ENCODE data around the gene TRMT2A.
A peak's percentile ranks its signal among the peaks of the same experiment; 100 is the strongest.
"Not testable (repeated sequence)": the region's sequence is repeated elsewhere in the genome, so short reads cannot be mapped to it uniquely, and the experiment has no call there.

The TRMT2A gene

DNA sequence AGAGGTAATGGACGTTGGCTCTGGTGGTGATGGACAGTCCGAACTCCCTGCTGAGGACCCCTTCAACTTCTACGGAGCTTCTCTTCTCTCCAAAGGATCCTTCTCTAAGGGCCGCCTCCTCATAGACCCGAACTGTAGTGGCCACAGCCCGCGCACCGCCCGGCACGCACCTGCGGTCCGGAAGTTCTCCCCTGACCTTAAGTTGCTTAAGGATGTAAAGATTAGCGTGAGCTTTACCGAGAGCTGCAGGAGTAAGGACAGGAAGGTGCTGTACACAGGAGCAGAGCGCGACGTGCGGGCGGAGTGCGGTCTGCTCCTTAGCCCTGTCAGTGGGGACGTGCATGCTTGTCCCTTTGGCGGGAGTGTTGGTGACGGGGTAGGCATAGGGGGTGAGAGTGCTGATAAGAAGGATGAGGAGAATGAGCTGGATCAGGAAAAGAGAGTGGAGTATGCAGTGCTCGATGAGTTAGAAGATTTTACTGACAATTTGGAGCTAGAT, 30.9 kb downstream of the TRMT2A start:
- DNase-seq (ENCODE audit: low read depth in 2 of 2): no peak

- DNase-seq (ENCODE audit: low read depth in 2 of 2): no peak
Observed at GRCh38 chr22:20085651-20086050, 31.4 kb downstream of the TRMT2A start.

GRCh38 chr22:20084547-20085413, 32.2 kb downstream of the TRMT2A start:
- no peak for DNase-seq (ENCODE audit: low read depth in 2 of 2)

DNA sequence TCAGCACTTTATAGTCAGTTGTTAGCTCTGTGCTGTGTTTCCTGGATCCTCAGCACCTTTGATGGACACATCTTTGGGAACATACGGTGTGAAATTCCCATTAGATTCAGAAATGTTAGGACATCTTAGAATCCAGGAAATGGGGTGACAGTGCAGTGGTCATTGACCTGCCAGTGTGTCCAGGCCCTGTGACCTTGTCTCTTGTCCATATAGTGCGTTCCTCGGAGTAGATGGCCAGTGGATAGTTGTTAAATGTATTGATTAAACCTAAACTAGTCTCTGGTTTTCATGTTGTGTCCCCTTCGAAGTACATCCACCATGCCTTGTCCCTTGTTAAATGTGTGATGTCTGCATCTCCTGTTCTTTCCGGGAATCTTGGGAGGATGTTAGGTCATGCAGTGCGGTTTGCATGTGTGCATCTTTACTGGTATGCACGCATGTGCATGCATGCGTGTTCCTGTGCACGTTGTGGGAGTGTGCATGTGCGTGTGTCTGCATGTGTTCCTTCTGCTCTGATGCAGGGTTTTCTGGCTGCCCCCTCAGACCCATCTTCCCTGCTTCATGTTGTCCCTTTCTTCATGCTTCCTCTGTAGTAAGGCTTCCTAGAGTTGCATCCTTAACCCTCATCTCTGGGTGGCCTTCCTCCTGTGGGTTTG, 33.0 kb downstream of the TRMT2A start:
- DNase-seq (ENCODE audit: low read depth in 2 of 2): no peak

GRCh38 chr22:20083157-20083890, 33.7 kb downstream of the TRMT2A start:
- DNase-seq (ENCODE audit: low read depth in 2 of 2): no peak

DNA sequence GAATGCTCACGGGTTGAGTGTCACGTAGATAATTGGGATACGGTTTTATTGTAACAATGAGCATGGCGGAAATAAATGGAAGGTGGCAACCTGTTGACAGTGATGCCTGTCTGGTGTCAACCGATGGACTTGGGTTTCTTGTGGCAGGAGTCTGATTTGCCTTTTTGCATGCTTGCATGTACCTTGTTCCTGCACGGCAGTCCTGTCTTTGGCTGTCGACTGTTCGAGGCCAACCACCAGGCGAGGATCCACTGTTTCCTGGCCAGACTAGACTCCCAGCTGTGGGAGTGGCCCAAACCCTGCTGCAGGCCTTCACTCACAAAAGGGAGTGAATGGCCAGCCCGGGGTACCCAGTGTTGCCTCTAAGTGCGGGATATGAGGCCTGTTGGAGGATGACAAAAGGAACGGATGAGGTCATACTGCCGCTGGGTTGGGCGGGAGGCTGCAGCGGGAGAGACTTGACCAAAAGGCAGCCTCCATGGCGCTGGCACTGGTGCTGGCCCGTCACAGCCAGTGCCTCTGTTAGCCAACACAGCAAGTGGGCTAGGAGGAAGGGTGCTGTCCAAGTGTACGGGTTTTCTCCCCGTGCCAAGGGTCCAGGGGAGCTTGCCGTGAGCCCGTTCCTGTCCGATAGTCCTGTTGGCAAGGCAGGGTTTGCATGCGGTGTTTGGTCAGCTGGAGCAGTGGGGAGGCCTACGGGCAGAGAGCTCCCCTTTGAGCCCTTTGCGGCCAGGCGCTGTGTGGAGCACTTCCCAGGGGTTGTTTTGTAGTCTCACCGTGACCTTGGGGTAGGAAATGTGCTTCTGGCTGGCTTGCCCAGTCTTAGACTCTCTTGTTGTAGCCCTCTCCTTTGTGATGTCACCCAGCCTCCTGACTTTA, 36.0 kb downstream of the TRMT2A start:
- DNase-seq (ENCODE audit: low read depth in 2 of 2): no peak

GRCh38 chr22:20080445-20080775, 36.6 kb downstream of the TRMT2A start:
- DNase-seq (ENCODE audit: low read depth in 2 of 2): peak; percentile 40 to 52

- peak; percentile 38 to 47 for DNase-seq (ENCODE audit: low read depth in 2 of 2)
Observed at GRCh38 chr22:20079745-20080444, 37.1 kb downstream of the TRMT2A start, which contains the start of gene DGCR8. Gene DGCR8, plus strand, starts transcription at chr22:20080241. Its CDS starts 5,723 bp downstream, at chr22:20085964.

DNA sequence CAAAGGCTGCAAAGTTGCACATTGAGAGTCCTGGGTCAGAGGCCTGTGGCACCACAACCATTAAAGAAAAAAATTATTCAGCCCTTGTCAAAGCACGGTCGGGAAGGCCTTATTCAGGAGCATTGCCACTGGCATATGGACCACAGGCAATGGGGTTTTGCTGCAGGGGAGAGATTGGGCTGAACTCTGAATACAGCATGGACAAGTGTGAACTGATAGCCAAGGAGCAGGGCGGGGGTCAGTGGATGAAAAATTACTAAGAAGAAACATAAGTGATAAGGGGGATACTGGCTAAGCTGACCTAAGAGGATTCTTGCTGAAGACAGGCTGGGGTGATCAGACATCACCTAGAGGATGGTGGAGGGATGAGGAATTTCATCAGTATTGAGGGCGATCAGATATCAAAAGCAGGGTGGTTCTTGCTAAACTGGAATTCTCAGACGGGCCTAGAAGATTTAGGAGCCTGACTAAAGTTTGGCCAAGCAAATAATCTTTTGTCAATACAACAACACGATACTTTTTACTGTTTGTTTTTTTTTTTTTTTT, 40.3 kb downstream of the TRMT2A start:
- DNase-seq (ENCODE audit: low read depth in 2 of 2): no peak

- no peak for DNase-seq (ENCODE audit: low read depth in 2 of 2)
Observed at GRCh38 chr22:20071524-20071972, 45.5 kb downstream of the TRMT2A start.

DNA sequence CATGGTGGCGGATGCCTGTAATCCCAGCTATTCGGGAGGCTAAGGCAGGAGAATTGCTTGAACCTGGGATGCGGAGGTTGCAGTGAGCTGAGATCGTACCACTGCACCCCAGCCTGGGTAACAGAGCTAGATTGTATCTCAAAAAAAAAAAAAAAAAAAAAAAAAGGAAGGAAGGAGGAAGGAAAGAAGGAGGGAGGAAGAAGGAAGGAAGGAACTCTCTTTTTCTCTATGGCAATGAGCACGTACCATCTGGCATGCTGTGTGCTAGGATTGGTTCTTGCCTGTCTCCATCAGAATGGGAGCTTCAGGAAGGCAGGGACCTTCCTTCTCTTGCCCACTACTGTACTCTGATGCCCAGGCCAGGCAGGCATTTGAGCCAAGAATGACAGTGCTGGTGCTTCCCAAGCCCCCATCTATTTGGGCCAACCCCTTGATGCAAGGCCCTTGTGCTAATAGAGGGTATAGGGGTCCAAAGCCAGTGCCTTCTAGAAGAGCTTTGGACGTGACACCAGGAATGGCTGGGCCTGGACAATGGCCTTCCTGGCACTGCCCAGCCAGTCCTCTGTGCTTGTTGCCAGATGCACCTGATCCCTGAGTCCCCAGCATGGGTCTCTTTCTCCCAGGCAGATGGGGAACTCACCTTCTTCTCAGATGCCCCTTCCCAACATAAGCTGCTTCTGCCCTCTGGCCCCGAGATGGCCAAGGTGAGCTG, 47.5 kb downstream of the TRMT2A start:
- no peak for DNase-seq (ENCODE audit: low read depth in 2 of 2)

DNA sequence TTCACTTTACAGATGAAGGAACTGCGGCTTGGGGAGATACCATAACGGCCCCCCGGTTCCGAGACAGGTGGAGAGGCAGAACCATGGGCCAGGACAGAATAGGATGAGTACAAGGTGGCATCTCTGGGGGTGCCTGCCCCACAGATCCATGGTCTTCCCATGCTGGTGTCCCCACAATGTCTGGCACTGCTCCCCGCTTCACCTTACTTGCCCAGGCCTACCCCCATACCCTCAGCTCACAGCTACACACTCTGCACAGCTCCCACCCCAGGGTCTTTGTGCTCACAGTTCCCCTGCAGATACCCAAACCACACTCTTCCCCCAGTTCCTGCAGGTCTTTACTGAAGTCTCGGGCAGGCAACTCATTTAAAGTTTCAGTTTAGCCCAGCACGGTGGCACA, 48.4 kb downstream of the TRMT2A start:
- no peak for DNase-seq (ENCODE audit: low read depth in 2 of 2)

GRCh38 chr22:20067384-20067682, 49.7 kb downstream of the TRMT2A start:
- DNase-seq (ENCODE audit: low read depth in 2 of 2): not testable (repeated sequence)

GRCh38 chr22:20066617-20067383, 50.2 kb downstream of the TRMT2A start:
- no peak for DNase-seq (ENCODE audit: low read depth in 2 of 2)

DNA sequence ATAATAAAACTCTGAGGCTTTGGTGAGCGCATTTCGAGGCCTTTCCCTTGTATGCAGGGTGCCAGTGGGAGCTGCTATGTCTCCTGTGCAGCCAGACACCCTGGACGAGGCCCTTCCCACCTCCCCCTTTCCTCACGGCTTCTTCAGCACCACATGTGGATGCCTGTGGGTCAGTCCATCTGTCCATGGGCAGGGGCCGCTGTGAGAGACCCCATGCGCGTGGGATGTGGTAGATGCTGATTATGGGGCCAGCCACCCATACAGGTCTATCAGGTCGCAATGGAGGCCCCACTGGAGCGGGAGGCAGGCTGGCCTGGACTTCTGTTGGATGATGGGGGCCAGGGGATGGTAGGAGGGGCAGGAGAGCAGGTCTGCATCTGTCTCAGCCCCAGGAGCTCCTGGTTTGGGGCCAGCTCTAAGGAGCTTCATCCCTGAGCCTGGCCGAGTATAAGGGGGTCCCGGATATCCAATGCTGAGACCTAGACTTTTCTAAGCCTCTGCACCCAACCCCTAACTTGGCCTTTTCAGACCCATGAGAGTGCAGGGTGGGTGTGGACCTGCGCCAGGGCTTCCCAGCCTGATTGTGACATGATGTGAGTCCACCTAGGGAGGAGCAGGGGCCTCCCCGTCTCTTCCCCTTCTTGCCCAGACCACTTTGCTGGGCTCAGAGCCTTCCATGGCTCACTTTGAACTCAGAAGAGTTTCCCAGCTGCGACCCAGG, 51.0 kb downstream of the TRMT2A start:
- DNase-seq (ENCODE audit: low read depth in 2 of 2): no peak

DNA sequence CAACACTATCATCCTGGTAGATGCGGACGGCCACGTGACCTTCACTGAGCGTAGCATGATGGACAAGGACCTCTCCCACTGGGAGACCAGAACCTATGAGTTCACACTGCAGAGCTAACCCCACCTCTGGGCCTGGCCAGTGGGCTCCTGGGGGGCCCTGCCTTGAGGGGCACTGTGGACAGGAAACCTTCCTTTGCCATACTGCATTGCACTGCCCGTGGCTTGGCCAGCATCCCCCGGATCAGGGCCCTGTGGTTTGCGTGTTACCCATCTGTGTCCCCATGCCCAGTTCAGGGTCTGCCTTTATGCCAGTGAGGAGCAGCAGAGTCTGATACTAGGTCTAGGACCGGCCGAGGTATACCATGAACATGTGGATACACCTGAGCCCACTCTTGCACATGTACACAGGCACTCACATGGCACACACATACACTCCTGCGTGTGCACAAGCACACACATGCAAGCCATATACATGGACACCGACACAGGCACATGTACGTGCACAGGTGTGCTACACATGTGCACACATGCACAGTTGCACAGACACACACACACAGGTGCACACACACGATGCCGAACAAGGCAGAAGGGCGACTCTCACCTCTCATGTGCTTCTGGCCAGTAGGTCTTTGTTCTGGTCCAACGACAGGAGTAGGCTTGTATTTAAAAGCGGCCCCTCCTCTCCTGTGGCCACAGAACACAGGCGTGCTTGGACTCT, 52.3 kb downstream of the TRMT2A start:
- no peak for DNase-seq (ENCODE audit: low read depth in 2 of 2)

DNA sequence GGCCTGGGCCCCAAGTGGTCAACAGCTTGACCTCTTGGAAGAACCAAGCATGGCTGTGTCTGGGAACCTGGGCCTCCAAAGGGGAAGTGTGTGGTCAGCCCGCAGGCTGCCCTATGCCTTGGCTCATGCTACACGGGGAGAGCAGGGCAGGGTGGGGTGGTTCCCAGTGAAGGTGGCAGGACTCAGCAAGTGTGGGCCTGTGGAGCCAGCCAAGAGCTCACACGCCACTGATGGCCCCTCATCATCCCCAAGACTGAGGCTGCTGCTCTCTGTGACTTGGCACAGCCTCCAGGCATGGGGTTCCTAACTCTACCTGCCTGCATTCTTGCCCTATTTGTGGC, 52.9 kb downstream of the TRMT2A start:
- DNase-seq (ENCODE audit: low read depth in 2 of 2): no peak

All from stimulated activated CD4-positive, alpha-beta T cell treated with anti-CD3 and anti-CD28 coated beads, Interleukin-12 subunit alpha, Interleukin-12 subunit beta, amount 100 ng/mL, for 24 hours (primary cell).